ENCODE data around the gene NEK4.

DNA sequence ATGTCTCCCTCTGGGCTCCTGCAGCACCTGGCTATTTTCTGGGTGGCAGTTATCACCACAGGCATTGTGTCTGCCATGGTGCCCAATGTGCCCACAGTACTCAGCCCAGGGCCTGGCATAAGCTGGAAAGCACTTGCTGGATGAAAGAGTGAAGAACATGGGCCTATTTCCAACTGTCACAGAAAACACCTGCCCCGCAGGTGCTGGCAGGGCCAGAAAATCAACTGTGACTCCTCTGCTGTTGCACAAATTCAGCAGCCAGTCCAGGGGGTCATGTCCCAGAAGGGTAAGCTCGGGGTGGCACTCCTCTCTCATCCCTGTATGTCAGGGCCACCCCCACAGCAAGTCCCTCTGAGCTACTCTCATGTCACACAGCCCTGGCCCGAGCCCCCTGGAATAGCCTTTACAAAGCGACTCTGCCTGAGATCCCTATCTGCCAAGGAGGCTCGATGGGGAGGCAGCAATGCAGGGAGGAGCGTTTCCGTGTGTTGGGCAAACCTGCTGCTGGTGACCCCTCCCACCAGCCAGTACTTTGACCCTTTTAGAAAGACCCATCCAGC lies 40.8 kb upstream of the NEK4 start:
- TF ChIP-seq DNMT1 (CRISPR knock-in tag; IDR thresholded peaks at IDR 0.05) (no peak), ZNF274 (CRISPR knock-in tag; IDR thresholded peaks at IDR 0.05) (no peak), E2F5 (CRISPR knock-in tag; conservative IDR thresholded peaks at IDR 0.05) (no peak), CTCF (CRISPR knock-in tag; IDR thresholded peaks at IDR 0.05) (no peak), ATM (IDR thresholded peaks at IDR 0.05; ENCODE audit: borderline replicate concordance) (no peak), ZZZ3 (CRISPR knock-in tag; IDR thresholded peaks at IDR 0.05; ENCODE audit: borderline replicate concordance) (no peak), POLR2AphosphoS2 (IDR thresholded peaks at IDR 0.05; ENCODE audit: low read depth, low read length) (no peak), IKZF4 (CRISPR knock-in tag; IDR thresholded peaks at IDR 0.05; ENCODE audit: borderline replicate concordance, low read depth, not compliant biosample characterization) (no peak)
- TF ChIP-seq, protein P1, sequence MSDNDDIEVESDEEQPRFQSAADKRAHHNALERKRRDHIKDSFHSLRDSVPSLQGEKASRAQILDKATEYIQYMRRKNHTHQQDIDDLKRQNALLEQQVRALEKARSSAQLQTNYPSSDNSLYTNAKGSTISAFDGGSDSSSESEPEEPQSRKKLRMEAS (IDR thresholded peaks at IDR 0.05), result no peak
- TF ChIP-seq, protein P2, sequence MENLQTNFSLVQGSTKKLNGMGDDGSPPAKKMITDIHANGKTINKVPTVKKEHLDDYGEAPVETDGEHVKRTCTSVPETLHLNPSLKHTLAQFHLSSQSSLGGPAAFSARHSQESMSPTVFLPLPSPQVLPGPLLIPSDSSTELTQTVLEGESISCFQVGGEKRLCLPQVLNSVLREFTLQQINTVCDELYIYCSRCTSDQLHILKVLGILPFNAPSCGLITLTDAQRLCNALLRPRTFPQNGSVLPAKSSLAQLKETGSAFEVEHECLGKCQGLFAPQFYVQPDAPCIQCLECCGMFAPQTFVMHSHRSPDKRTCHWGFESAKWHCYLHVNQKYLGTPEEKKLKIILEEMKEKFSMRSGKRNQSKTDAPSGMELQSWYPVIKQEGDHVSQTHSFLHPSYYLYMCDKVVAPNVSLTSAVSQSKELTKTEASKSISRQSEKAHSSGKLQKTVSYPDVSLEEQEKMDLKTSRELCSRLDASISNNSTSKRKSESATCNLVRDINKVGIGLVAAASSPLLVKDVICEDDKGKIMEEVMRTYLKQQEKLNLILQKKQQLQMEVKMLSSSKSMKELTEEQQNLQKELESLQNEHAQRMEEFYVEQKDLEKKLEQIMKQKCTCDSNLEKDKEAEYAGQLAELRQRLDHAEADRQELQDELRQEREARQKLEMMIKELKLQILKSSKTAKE (CRISPR knock-in tag; IDR thresholded peaks at IDR 0.05; ENCODE audit: borderline replicate concordance), result no peak

Data from HepG2 (cell line).